AG04450 (cell line): ENCODE measurements around the gene TROAP. TPM values are rescaled to one million over a fixed set of nuclear protein-coding genes. Genes with fewer than 3 reads are reported as not detected.
A peak's percentile ranks its signal among the peaks of the same experiment; 100 is the strongest.

ENCODE experiments used
- CTCF ChIA-PET: fragments of 300-600, 350-600 bp; formaldehyde crosslinking; extraction: SDS; loops from one replicate; lab custom pipeline; 2022; ENCODE audit warnings: antibody characterized with exemption, inconsistent platforms; lab: Charles Lee
- POLR2A ChIA-PET: fragments of 350-600 bp; formaldehyde crosslinking; extraction: SDS; loops from one replicate; lab custom pipeline; 2021; ENCODE audit warnings: antibody characterized with exemption, inconsistent platforms; lab: Yijun Ruan, JAX
- DNase-seq: peaks from one replicate; pipeline ENCODE4 v3.0.0-alpha.2; 2011; ENCODE audit warnings: low read depth, low spot score
- H3K27ac ChIP-seq: one replicate; pipeline ENCODE4 v1.5.1; 2012; ENCODE audit warnings: low read depth, low read length, control low read depth
- H3K27me3 ChIP-seq: one replicate; pipeline ENCODE4 v1.6.0; 2012; ENCODE audit warnings: low read length; ENCODE audit not compliant: control insufficient read depth, insufficient read depth
- H3K4me3 ChIP-seq: 2 replicates; pipeline ENCODE4 v1.5.1; 2011; ENCODE audit warnings: mild to moderate bottlenecking, low read depth, low read length, control low read depth
- H3K9me3 ChIP-seq: 2 replicates; pipeline ENCODE4 v1.5.1; 2012; ENCODE audit warnings: low read length; ENCODE audit not compliant: control insufficient read depth, insufficient read depth
- CTCF ChIP-seq: IDR thresholded peaks from 2 replicates; pipeline ENCODE4 v1.5.1; 2011; ENCODE audit warnings: low read depth, low read length, control low read depth, inconsistent platforms
- polyA plus RNA-seq: library from polyadenylated mRNA; depleted of rRNA; stranded (reverse); fragments of >200 nt; gene quantifications from 2 replicates; pipeline ENCODE4 v1.2.3, GENCODE V29; 2011

The TROAP gene
- polyA plus RNA-seq, 1 experiment: 7.6 TPM

GRCh38 chr12:49283541-49284429 is 39.3 kb upstream of the TROAP start:
- H3K9me3 ChIP-seq: no peaks in the 10 kb centered on the region
- H3K4me3 ChIP-seq: no peak overlapping the region
- H3K27me3 ChIP-seq: peaks cover 14% of the 10 kb centered on the region
- ChIA-PET CTCF (interaction anchor here (0.6 to 3.1 kb wide), 4 partner anchors 48 to 313 kb away, joined by 3 to 13 read pairs (median 4); no protein-coding TSS in a partner anchor), POLR2A (no interaction called here)
- no peak for DNase-seq
- no peak overlapping the region for H3K27ac ChIP-seq
- TF ChIP-seq CTCF: peak; percentile 17; the same call in 1 of the 2 replicates

- CTCF ChIA-PET: interaction anchor here (0.7 to 3.1 kb wide), 3 partner anchors 47 to 73 kb away, joined by 3 to 13 read pairs (median 4); no protein-coding TSS in a partner anchor
- no peak for TF ChIP-seq CTCF
- POLR2A ChIA-PET: no interaction called here
These were observed 38.4 kb upstream of the TROAP start for GRCh38 chr12:49284672-49285071.

GRCh38 chr12:49287876-49288275 is 35.2 kb upstream of the TROAP start:
- Histone ChIP-seq H3K9me3 (no peaks in the 10 kb centered on the region), H3K27me3 (peaks cover 16% of the 10 kb centered on the region), H3K27ac (no peak overlapping the region), H3K4me3 (no peak overlapping the region)
- no peak for TF ChIP-seq CTCF
- CTCF ChIA-PET: interaction anchor here (0.8 to 5.8 kb wide), 6 partner anchors 54 to 292 kb away, joined by 3 to 56 read pairs (median 6); no protein-coding TSS in a partner anchor
- POLR2A ChIA-PET: interaction anchor here (1.2 kb wide), 1 partner anchor 156 kb away, joined by 4 read pairs; the partner anchor contains the start of gene TUBA1B
- no peak for DNase-seq

More at GRCh38 chr12:49284672-49285071, 38.4 kb upstream of the TROAP start:
- DNase-seq: no peak
- Histone ChIP-seq H3K4me3 (no peak overlapping the region), H3K27ac (no peak overlapping the region), H3K27me3 (peaks cover 14% of the 10 kb centered on the region), H3K9me3 (no peaks in the 10 kb centered on the region)

GRCh38 chr12:49288412-49288853 is 34.6 kb upstream of the TROAP start:
- ChIA-PET POLR2A (interaction anchor here (1.2 kb wide), 1 partner anchor 157 kb away, joined by 4 read pairs; the partner anchor contains the start of gene TUBA1B), CTCF (interaction anchor here (0.7 to 5.8 kb wide), 17 partner anchors 9 to 294 kb away, joined by 3 to 56 read pairs (median 4); no protein-coding TSS in a partner anchor)
- TF ChIP-seq CTCF: peak; percentile 79
- H3K27me3 ChIP-seq: peaks cover 16% of the 10 kb centered on the region
- no peak overlapping the region for H3K27ac ChIP-seq
- no peak overlapping the region for H3K4me3 ChIP-seq
- H3K9me3 ChIP-seq: no peaks in the 10 kb centered on the region
- no peak for DNase-seq
